Stomach (tissue), 9 donors: ENCODE measurements around the gene SPHK2. TPM values are rescaled to one million over a fixed set of nuclear protein-coding genes. Genes with fewer than 3 reads are reported as not detected.
A peak's percentile ranks its signal among the peaks of the same experiment; 100 is the strongest.

Experiments
- DNase-seq, 2 donors: peaks; one replicate each; pipeline versions ENCODE4 v3.0.0 to v3.0.0-alpha.2; 2013 to 2019
- H3K27ac ChIP-seq, 5 donors: fragments of 200-600 bp in 4 of 5; sonication (generic) in 4 of 5; one replicate each; pipeline ENCODE4 v1.5.1; 2013 to 2019; ENCODE audit warnings: mild to moderate bottlenecking in 1 of 5, moderate library complexity in 1 of 5
- H3K27me3 ChIP-seq, 3 donors: fragments of 200-600 bp; sonication (generic); one replicate each; pipeline ENCODE4 v1.5.1; 2017 to 2019; ENCODE audit warnings: mixed run types in 1 of 3
- H3K36me3 ChIP-seq, 4 donors: fragments of 200-600 bp; sonication (generic); 1 replicate in 3 of 4; 2 replicates in 1 of 4; pipeline ENCODE4 v1.5.1; 2016 to 2019
- H3K4me1 ChIP-seq, 4 donors: fragments of 200-600 bp; sonication (generic); one replicate each; pipeline ENCODE4 v1.5.1; 2016 to 2019
- H3K4me3 ChIP-seq, 4 donors: fragments of 200-600 bp; sonication (generic) in 3 of 4; one replicate each; pipeline ENCODE4 v1.5.1; 2016 to 2019; ENCODE audit warnings: mild to moderate bottlenecking in 1 of 4
- H3K9me3 ChIP-seq, 4 donors: fragments of 200-600 bp; sonication (generic); one replicate each; pipeline ENCODE4 v1.5.1; 2016 to 2019
- EP300 ChIP-seq: sonication (generic); formaldehyde crosslinking; IDR thresholded peaks from one replicate; pipeline ENCODE4 v1.6.1; 2017; ENCODE audit warnings: antibody characterized with exemption
- POLR2A ChIP-seq, 4 donors: fragments of 450-650 bp; IDR thresholded peaks; one replicate each; pipeline ENCODE4 v1.6.1; 2016; ENCODE audit warnings: antibody characterized with exemption in 4 of 4, control low read depth in 2 of 4, mild to moderate bottlenecking in 1 of 4, moderate library complexity in 1 of 4
- POLR2AphosphoS5 ChIP-seq, 3 donors: sonication (generic); formaldehyde crosslinking; IDR thresholded peaks; one replicate each; pipeline ENCODE4 v1.6.1; 2016; ENCODE audit warnings: antibody characterized with exemption in 3 of 3
- WGBS, 5 donors: extraction: QIAGEN DNeasy Blood & Tissue Kit in 3 of 5; methylation state at CpG; one replicate each; pipeline versions ENCODE4 v1.1.5 to v1.1.7; 2013 to 2018; 5-methylcytosine and 5-hydroxymethylcytosine counted together
- intact Hi-C: fragments of 100-400 bp; cut with DNase I; formaldehyde crosslinking; loops from one replicate; pipeline ENCODE4 v1.15.1; 2023; ENCODE audit warnings: low total_unique reads
- polyA plus RNA-seq, 3 donors: library from polyadenylated mRNA; stranded (reverse); fragments of 200-250 nt; gene quantifications; one replicate each; pipeline ENCODE4 v1.2.3, GENCODE V29; 2013
- total RNA-seq, 5 donors: library from RNA; depleted of rRNA; stranded (reverse); fragments of >200 nt; gene quantifications; one replicate each; pipeline versions ENCODE4 v1.1.0 to v1.2.3, GENCODE V29; 2014 to 2016
- TF ChIP-seq, protein P1 (sequence below), 7 experiments: fragments of 450-650 bp in 4 of 7; fragments of 200-600 bp in 3 of 7; sonication (generic) in 3 of 7; IDR thresholded peaks; one replicate each; pipeline ENCODE4 v1.5.1; 2016 to 2019; ENCODE audit warnings: antibody characterized with exemption in 7 of 7, control low read depth in 2 of 7, mild to moderate bottlenecking in 1 of 7
- donor health status: healthy with polysubstance abuse.
- donor health status: Bipolar disorder and iron deficiency.
- donor health status: healthy.

Gene SPHK2
- total and polyA plus RNA-seq, 8 donors, result 9.4 to 156 (median 19.6) TPM

- intact Hi-C loops, result no loop called here
Measured at GRCh38 chr19:48634036-48634342, 14.7 kb downstream of the SPHK2 start.

GRCh38 chr19:48634424-48635262 is 15.3 kb downstream of the SPHK2 start:
- no peaks in the 10 kb centered on the region for H3K27me3 ChIP-seq
- peak; percentile 98 to 99 for DNase-seq
- peaks cover 68 to 90% (median 86%) of the 10 kb centered on the region in 4 donors for H3K4me1 ChIP-seq
- TF ChIP-seq POLR2AphosphoS5 (IDR thresholded peaks at IDR 0.05) (peak; percentile 84 to 92 (median 92)), EP300 (no peak), POLR2A (IDR thresholded peaks at IDR 0.05) (peak in 1 of 4 donors; percentile 44)
- TF ChIP-seq, protein P1, sequence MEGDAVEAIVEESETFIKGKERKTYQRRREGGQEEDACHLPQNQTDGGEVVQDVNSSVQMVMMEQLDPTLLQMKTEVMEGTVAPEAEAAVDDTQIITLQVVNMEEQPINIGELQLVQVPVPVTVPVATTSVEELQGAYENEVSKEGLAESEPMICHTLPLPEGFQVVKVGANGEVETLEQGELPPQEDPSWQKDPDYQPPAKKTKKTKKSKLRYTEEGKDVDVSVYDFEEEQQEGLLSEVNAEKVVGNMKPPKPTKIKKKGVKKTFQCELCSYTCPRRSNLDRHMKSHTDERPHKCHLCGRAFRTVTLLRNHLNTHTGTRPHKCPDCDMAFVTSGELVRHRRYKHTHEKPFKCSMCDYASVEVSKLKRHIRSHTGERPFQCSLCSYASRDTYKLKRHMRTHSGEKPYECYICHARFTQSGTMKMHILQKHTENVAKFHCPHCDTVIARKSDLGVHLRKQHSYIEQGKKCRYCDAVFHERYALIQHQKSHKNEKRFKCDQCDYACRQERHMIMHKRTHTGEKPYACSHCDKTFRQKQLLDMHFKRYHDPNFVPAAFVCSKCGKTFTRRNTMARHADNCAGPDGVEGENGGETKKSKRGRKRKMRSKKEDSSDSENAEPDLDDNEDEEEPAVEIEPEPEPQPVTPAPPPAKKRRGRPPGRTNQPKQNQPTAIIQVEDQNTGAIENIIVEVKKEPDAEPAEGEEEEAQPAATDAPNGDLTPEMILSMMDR (IDR thresholded peaks at IDR 0.05), result no peak
- peak overlapping the region; percentile 90 to 98 (median 96) for H3K27ac ChIP-seq
- no peaks in the 10 kb centered on the region for H3K9me3 ChIP-seq
- intact Hi-C loops, result no loop called here
- 4 to 8% (median 5%) methylated on average over 29 to 37 of the region's 37 CpGs for WGBS, 5 donors
- H3K4me3 ChIP-seq, result peak overlapping the region; percentile 62 to 81 (median 76)
- H3K36me3 ChIP-seq, result peaks cover 0 to 20% (median 12%) of the 10 kb centered on the region in 4 donors

More at GRCh38 chr19:48634036-48634342, 14.7 kb downstream of the SPHK2 start:
- Histone ChIP-seq H3K27ac (peak overlapping the region; percentile 3 to 98 (median 93)), H3K9me3 (no peaks in the 10 kb centered on the region), H3K36me3 (peaks cover 0 to 26% (median 12%) of the 10 kb centered on the region in 4 donors), H3K4me3 (peak overlapping the region; percentile 22 to 81 (median 70)), H3K4me1 (peaks cover 71 to 90% (median 88%) of the 10 kb centered on the region in 4 donors), H3K27me3 (no peaks in the 10 kb centered on the region)
- WGBS, 5 donors, result 36 to 45% (median 44%) methylated on average over 7 of the region's 7 CpGs
- TF ChIP-seq POLR2A (IDR thresholded peaks at IDR 0.05) (no peak), POLR2AphosphoS5 (IDR thresholded peaks at IDR 0.05) (no peak), EP300 (no peak)
- TF ChIP-seq, protein P1 (IDR thresholded peaks at IDR 0.05), result no peak
- DNase-seq, result no peak

DNA sequence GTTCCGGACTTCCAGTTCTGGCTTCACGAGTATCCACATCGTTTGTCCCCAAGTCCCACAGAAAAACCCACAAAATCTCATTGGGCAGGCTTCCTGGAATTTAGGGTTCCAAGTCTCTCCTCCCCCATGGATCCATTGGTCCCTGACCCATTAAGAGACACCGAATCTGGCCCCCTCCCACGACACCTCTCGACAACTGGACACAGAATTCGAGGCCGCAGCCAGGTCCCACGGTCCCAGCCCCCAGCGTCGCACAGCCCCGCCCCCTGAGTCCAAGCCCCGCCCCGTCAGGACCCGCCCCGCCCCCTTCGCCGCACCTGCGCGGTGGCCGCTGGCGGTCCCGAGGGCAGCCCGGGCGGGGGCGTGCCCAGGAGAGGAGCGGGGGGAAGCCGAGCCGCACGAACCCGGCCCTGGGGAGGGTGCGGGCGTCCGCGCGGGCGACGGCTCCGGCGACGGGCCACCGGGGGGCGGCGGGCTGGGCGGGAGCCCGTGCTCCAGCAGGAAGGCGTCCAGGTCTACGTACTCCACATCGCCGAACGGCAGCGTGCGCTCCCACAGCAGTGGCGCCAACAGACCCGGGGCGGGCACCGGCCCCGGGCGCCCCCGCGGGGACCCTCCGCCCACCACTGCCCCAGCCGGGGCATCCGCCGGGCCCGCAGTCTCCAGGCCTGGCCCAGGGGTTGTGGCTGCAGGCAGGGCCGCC is 16.1 kb downstream of the SPHK2 start:
- peak; percentile 75 to 89 for DNase-seq
- intact Hi-C loops, result no loop called here
- Histone ChIP-seq H3K36me3 (peaks cover 0 to 19% (median 12%) of the 10 kb centered on the region in 4 donors), H3K4me3 (peak overlapping the region; percentile 62 to 81 (median 76)), H3K9me3 (no peaks in the 10 kb centered on the region), H3K4me1 (peaks cover 64 to 87% (median 80%) of the 10 kb centered on the region in 4 donors), H3K27ac (peak overlapping the region; percentile 90 to 98 (median 96)), H3K27me3 (no peaks in the 10 kb centered on the region)
- TF ChIP-seq POLR2AphosphoS5 (IDR thresholded peaks at IDR 0.05), result peak; percentile 40 to 73 (median 70)
- TF ChIP-seq, protein P1 (IDR thresholded peaks at IDR 0.05), result no peak
- 0 to 4% (median 1%) methylated on average over 22 to 66 of the region's 67 CpGs for WGBS, 5 donors
